T1000 (cell line): Measurements from ENCODE around the gene SOD2.
"Not testable (repeated sequence)": the region's sequence is repeated elsewhere in the genome, so short reads cannot be mapped to it uniquely, and the experiment has no call there.

ENCODE experiments used
- DNase-seq: peaks from one replicate; lab custom pipeline; 2025; ENCODE audit warnings: mixed read lengths; lab: John Stamatoyannopoulos, UW

SOD2 gene

GRCh38 chr6:159682295-159682694, 10.7 kb downstream of the SOD2 start:
- DNase-seq = no peak

DNA sequence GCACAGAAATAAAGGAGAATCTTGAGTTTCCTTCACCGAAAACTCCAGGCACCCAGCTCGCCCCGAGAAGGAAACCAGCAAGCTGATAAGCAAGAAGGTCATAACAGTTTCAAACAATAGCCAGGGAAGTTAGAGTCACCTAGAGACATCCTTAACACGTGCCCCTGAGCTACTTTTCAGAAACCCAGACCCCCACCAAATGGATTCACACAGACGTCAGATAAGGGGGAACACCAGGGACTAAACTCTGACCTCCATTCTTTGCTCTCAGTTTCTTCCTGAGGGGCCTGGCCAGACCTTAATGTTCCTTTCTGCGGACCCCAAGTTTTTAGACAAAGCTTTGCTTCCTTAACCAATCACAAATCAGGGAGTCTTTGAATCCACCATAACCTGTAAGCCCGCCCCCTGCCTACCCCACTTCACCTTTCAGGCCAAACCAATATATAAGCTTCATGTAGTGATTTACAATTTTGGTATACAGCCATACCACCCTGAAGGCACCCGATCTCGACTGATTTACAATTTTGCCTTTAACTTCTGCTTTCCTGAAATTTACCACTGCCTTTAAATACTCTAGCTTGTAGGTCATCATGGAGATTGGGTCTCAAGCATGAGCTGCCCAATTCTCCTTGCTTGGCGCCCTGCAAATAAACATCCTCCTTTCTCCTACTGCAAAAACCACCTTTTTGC, 11.7 kb downstream of the SOD2 start:
- DNase-seq = no peak

DNA sequence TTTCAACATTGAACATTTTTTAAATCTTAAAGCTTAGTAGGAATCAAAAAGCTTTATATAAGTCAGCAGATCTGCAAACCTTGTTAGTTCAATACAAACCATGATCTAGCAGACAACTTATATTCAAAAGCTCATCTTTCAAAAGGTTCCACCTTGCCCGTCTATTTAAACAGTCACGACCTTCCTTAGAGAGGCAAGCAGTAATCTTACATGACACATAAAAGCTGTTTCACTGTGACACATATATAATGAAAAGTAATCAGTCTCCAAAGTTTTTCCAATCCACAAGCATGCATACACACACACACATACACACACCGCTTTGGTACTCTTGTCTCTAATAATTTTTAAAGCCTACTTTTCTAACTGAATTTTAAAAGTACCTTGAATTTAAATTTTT, 12.9 kb downstream of the SOD2 start:
- no peak for DNase-seq

DNA sequence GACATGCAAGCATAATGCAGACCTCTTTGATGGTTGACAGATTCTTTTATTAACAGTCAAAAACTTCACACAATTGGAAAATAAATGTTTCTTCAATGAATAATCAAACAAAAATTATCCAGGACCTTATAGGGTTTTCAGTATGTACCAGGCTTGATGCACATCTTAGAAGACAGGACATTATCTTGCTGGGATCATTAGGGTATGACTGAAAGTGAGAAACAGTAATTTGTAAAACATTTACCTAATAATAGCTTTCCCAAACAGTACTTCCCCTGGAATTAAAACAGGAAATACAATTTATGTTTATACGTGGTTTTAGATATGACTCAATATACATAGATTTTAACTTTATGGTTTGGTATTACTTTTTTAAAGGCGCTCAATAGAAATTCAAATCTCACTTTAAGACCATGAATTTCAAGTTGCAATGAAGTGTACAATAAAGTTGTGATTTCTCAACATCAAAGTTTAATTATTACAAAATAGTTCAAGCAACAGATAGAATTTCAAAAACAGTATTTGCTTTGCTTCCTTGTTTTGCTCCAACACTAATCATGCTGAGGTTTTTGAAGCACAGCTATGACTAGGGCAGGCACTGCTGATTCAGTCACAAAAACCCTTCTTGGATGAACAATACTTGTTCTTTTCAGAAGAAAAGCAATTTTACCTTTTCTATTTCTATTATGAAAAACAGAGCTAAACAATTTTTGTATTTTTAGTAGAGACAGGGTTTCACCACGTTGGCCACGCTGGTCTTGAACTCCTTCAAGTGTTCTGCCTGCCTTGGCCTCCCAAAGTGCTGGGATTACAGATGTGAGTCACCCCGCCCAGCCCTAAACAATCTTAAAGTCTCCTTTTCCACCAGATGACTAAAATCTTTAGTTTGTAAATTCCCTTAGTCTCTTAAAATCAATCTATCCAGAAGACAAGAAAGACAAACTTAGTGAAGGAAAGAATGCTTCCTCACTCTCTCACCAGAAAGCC, 13.7 kb downstream of the SOD2 start:
- DNase-seq = no peak

DNA sequence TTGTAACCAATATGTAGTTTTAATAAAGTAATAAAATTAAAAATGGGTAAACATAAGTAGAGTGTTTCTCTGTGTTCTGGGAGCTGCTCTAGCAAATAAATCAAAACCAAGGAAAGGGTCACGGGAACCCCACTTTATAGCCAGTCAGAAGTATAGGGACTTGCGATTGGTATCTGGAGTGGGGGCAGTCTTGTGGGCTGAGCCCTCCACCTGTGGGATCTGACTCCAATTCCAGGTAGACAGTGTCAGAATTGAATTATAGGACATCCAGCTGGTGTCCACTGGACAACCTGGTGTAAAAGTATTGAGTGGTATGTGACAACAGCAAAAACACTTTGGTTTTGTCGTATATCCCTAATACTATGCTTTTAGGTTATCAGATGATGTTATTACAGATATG, 14.5 kb downstream of the SOD2 start:
- no peak for DNase-seq

DNA sequence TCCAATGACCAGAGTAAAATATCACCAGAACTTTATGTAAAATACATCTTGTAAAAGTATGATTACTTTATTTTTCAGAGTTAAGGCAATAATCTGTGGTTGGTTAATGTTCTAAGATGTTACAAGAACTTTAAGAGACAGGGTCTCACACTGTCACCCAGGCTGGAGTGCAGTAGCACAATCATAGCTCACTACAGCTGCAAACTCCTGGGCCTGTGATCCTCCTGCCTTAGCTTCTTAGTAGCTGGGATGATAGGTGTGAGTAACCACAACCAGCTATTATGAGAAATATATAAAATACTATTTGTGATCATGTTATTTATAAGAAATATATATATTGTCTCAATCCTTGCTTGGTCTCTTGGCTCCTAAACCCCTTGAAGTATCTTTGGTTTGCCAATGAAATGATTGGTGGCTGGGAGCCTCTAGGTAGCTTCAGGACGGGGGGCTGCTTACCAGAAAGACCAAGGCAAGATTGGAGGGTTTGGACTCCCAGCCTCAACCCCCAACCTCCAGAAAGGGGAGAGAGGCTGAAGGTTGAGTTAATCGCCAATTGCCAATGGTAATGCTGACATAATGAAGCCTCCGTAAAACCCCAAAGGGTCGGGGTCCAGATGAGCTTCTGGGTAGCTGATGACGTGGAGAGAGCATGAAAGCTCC, 15.4 kb downstream of the SOD2 start:
- DNase-seq = no peak

- no peak for DNase-seq
Observed at GRCh38 chr6:159676890-159677505, 16.0 kb downstream of the SOD2 start.

DNA sequence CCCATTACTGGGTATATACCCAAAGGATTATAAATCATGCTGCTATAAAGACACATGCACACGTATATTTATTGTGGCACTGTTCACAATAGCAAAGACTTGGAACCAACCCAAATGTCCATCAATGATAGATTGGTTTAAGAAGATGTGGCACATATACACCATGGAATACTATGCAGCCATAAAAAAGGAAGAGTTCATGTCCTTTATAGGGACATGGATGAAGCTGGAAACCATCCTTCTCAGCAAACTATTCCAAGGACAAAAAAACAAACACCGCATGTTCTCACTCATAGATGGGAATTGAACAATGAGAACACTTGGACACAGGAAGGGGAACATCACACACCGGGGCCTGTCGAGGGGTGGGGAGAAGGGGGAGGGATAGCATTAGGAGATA, 16.8 kb downstream of the SOD2 start:
- not testable (repeated sequence) for DNase-seq

GRCh38 chr6:159665868-159666635, 27.0 kb downstream of the SOD2 start:
- no peak for DNase-seq

DNA sequence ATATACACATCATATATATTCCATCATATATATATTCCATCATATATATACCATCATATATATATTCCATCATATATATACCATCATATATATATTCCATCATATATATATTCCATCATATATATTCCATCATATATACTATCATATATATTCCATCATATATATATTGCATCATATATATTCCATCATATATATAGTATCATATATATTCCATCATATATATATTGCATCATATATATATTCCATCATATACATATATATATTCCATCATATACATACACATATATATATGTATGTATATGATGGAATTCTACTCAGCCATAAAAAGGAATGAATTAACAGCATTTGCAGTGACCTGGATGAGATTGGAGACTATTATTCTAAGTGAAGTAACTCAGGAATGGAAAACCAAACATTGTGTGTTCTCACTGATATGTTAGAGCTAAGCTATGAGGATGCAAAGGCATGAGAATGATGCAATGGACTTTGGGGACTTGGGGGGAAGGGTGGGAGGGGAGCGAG, 29.6 kb downstream of the SOD2 start:
- DNase-seq = not testable (repeated sequence)

GRCh38 chr6:159661977-159662376, 31.1 kb downstream of the SOD2 start:
- not testable (repeated sequence) for DNase-seq

GRCh38 chr6:159655409-159655988, 37.5 kb downstream of the SOD2 start:
- no peak for DNase-seq

DNA sequence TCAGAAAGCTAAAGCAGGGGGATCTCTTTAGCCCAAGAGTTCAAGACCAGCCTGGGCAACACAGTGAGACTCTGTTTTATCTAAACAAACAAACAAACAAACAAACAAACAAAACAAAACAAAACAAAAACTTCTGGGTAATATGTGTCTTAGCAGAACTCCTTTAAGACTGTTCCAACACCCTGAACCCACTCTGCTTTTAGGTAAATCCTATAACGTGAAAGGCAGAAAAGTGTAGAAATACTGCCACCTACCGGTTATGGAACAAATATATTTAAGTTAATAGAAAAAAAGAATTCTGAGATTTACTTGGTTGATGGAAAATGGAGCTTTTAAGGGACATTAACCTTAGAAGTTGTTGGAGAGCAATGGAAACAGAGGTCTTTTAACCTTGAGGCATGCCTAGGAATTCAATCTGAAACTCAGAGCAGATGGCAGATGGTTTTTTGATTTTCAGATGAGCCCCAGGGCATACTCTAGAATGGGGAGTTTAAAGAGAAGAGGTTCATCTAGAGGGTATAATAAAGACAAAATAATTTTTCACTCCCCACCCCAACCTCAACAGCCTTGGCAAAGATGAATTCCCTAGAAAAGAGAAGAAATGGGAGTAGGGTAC, 38.5 kb downstream of the SOD2 start:
- DNase-seq = no peak

GRCh38 chr6:159650314-159650713, 42.7 kb downstream of the SOD2 start:
- DNase-seq = no peak

- DNase-seq = no peak
Observed at GRCh38 chr6:159649441-159649840, 43.6 kb downstream of the SOD2 start.

GRCh38 chr6:159646733-159647132, 46.3 kb downstream of the SOD2 start:
- no peak for DNase-seq

- no peak for DNase-seq
Observed at GRCh38 chr6:159646116-159646515, 46.9 kb downstream of the SOD2 start.

DNA sequence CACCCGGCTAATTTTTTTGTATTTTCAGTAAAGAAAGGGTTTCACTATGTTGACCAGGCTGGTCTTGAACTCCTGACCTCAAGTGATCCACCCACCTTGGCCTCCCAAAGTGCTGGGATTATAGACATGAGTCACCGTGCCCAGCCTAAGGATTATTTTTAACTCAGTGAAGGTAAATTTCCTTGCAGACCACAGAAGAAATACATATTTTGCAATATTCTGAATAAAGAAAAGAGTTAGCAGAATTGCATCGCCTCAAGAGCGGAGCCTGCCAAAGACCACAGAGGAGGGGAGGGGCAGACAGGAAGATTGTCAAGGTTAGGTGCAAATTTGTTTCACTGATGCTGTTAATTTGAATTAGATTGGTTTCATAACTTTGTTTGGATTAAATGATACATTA, 47.4 kb downstream of the SOD2 start:
- DNase-seq = no peak
